Ectodermal cell (in vitro differentiated cells): ENCODE results near the gene SPATA17.

Source experiments
- H3K27ac ChIP-seq: 2 replicates; pipeline ENCODE4 v1.7.0; 2013; ENCODE audit warnings: mild to moderate bottlenecking, low read depth, low read length; ENCODE audit not compliant: insufficient read depth, poor library complexity, severe bottlenecking
- H3K27me3 ChIP-seq: 2 replicates; pipeline ENCODE4 v1.7.0; 2013; ENCODE audit warnings: mild to moderate bottlenecking, low read length; ENCODE audit not compliant: insufficient read depth, control insufficient read depth, poor library complexity, severe bottlenecking
- H3K36me3 ChIP-seq: one replicate; pipeline ENCODE4 v1.7.0; 2013; ENCODE audit warnings: low read length; ENCODE audit not compliant: control insufficient read depth, insufficient read depth
- H3K4me1 ChIP-seq: one replicate; pipeline ENCODE4 v1.7.0; 2013; ENCODE audit warnings: low read length; ENCODE audit not compliant: control insufficient read depth, insufficient read depth
- H3K4me3 ChIP-seq: 2 replicates; pipeline ENCODE4 v1.7.0; 2013; ENCODE audit warnings: low read depth, low read length, control low read depth; ENCODE audit not compliant: insufficient read depth
- H3K9me3 ChIP-seq: 2 replicates; pipeline ENCODE4 v1.7.0; 2013; ENCODE audit warnings: mild to moderate bottlenecking, low read length, moderate library complexity; ENCODE audit not compliant: control insufficient read depth
- WGBS, 2 experiments: methylation state at CpG; one replicate each; pipeline ENCODE4 v1.1.7; 2013; ENCODE audit warnings: missing lambda C conversion rate in 2 of 2; 5-methylcytosine and 5-hydroxymethylcytosine counted together

The SPATA17 gene

GRCh38 chr1:217620814-217621213 is 10.3 kb upstream of the SPATA17 start:
- 69 to 74% methylated on average over 4 of the region's 4 CpGs for WGBS, 2 experiments
- H3K36me3 ChIP-seq: no peaks in the 10 kb centered on the region

GRCh38 chr1:217622042-217622441 is 9.1 kb upstream of the SPATA17 start:
- 92% methylated on average over 2 of the region's 3 CpGs; no CpG with 5 or more reads in 1 of the 2 experiments for WGBS, 2 experiments
- H3K4me1 ChIP-seq: no peaks in the 10 kb centered on the region
- no peak overlapping the region for H3K4me3 ChIP-seq
- no peaks in the 10 kb centered on the region for H3K36me3 ChIP-seq
- H3K27me3 ChIP-seq: no peaks in the 10 kb centered on the region
- H3K27ac ChIP-seq: no peak overlapping the region
- no peaks in the 10 kb centered on the region for H3K9me3 ChIP-seq

More at GRCh38 chr1:217620814-217621213, 10.3 kb upstream of the SPATA17 start:
- no peak overlapping the region for H3K27ac ChIP-seq
- H3K9me3 ChIP-seq: no peaks in the 10 kb centered on the region
- H3K27me3 ChIP-seq: no peaks in the 10 kb centered on the region
- H3K4me3 ChIP-seq: no peak overlapping the region
- no peaks in the 10 kb centered on the region for H3K4me1 ChIP-seq

GRCh38 chr1:217626321-217626720 is 4.8 kb upstream of the SPATA17 start:
- Histone ChIP-seq H3K27ac (no peak overlapping the region), H3K27me3 (no peaks in the 10 kb centered on the region)

GRCh38 chr1:217627431-217627830 is 3.7 kb upstream of the SPATA17 start:
- H3K9me3 ChIP-seq: no peaks in the 10 kb centered on the region
- no peaks in the 10 kb centered on the region for H3K27me3 ChIP-seq
- H3K4me3 ChIP-seq: no peak overlapping the region
- H3K36me3 ChIP-seq: no peaks in the 10 kb centered on the region
- H3K4me1 ChIP-seq: peaks cover 5% of the 10 kb centered on the region
- 81 to 84% methylated on average over 3 of the region's 3 CpGs for WGBS, 2 experiments
- no peak overlapping the region for H3K27ac ChIP-seq

More at GRCh38 chr1:217626321-217626720, 4.8 kb upstream of the SPATA17 start:
- H3K9me3 ChIP-seq: no peaks in the 10 kb centered on the region
- peaks cover 5% of the 10 kb centered on the region for H3K4me1 ChIP-seq
- H3K36me3 ChIP-seq: no peaks in the 10 kb centered on the region
- 93% methylated on average over 2 of the region's 2 CpGs; no CpG with 5 or more reads in 1 of the 2 experiments for WGBS, 2 experiments
- H3K4me3 ChIP-seq: no peak overlapping the region

- no peaks in the 10 kb centered on the region for H3K9me3 ChIP-seq
- H3K27me3 ChIP-seq: no peaks in the 10 kb centered on the region
- no peak overlapping the region for H3K27ac ChIP-seq
- H3K4me1 ChIP-seq: no peaks in the 10 kb centered on the region
- H3K36me3 ChIP-seq: no peaks in the 10 kb centered on the region
- 82 to 84% methylated on average over 6 of the region's 6 CpGs for WGBS, 2 experiments
- H3K4me3 ChIP-seq: no peak overlapping the region
These were observed 11.3 kb downstream of the SPATA17 start for GRCh38 chr1:217642455-217642854.

- Histone ChIP-seq H3K4me1 (no peaks in the 10 kb centered on the region), H3K4me3 (no peak overlapping the region), H3K27ac (no peak overlapping the region), H3K9me3 (no peaks in the 10 kb centered on the region), H3K27me3 (no peaks in the 10 kb centered on the region), H3K36me3 (no peaks in the 10 kb centered on the region)
- 89% methylated on average over 12 of the region's 13 CpGs for WGBS, 2 experiments
These were observed 16.6 kb downstream of the SPATA17 start for GRCh38 chr1:217647791-217648190.

- WGBS, 2 experiments: 88 to 98% methylated on average over 1 to 3 of the region's 4 CpGs
- Histone ChIP-seq H3K4me1 (no peaks in the 10 kb centered on the region), H3K27ac (no peak overlapping the region), H3K9me3 (no peaks in the 10 kb centered on the region), H3K36me3 (no peaks in the 10 kb centered on the region), H3K27me3 (no peaks in the 10 kb centered on the region), H3K4me3 (no peak overlapping the region)
These were observed 19.5 kb downstream of the SPATA17 start for GRCh38 chr1:217650674-217651073.

- H3K27me3 ChIP-seq: no peaks in the 10 kb centered on the region
These were observed 29.4 kb downstream of the SPATA17 start for GRCh38 chr1:217660353-217661062.

GRCh38 chr1:217661407-217661806 is 30.3 kb downstream of the SPATA17 start:
- H3K27ac ChIP-seq: no peak overlapping the region
- H3K9me3 ChIP-seq: no peaks in the 10 kb centered on the region
- H3K27me3 ChIP-seq: no peaks in the 10 kb centered on the region
- H3K4me1 ChIP-seq: no peaks in the 10 kb centered on the region
- H3K36me3 ChIP-seq: no peaks in the 10 kb centered on the region
- no peak overlapping the region for H3K4me3 ChIP-seq

More at GRCh38 chr1:217660353-217661062, 29.4 kb downstream of the SPATA17 start:
- Histone ChIP-seq H3K4me3 (no peak overlapping the region), H3K9me3 (no peaks in the 10 kb centered on the region), H3K27ac (no peak overlapping the region), H3K4me1 (no peaks in the 10 kb centered on the region), H3K36me3 (no peaks in the 10 kb centered on the region)
- 85 to 89% methylated on average over 4 to 5 of the region's 5 CpGs for WGBS, 2 experiments

GRCh38 chr1:217668351-217668940 is 37.3 kb downstream of the SPATA17 start:
- Histone ChIP-seq H3K9me3 (no peaks in the 10 kb centered on the region), H3K27me3 (no peaks in the 10 kb centered on the region), H3K27ac (no peak overlapping the region), H3K36me3 (no peaks in the 10 kb centered on the region), H3K4me1 (no peaks in the 10 kb centered on the region), H3K4me3 (no peak overlapping the region)
- WGBS, 2 experiments: 94 to 100% methylated on average over 1 to 2 of the region's 2 CpGs
